Measurements from ENCODE around the gene LCK.

The LCK gene

DNA sequence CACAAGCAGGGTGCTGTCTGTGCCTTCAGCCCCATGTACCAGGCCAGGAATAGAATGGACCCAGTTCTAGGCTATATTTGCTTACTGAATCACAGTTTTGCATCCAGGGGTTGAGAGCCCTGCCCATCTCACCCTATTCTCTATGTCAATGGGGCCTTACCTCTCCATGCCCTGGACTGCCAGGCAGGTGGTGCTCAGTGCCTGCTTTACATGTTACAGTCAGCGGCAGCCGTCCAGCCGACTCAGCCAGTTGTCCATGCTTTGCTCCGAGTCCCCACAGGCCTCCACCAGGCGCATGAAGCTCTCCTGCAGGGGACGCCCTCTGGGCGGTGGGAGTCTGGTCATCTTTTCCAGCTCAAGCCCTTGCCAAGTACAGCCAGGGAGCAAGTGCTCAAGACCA is 16.3 kb upstream of the LCK start:
- H3K27ac ChIP-seq (ENCODE audit: extremely low read depth, low read depth, low read length) = no peak overlapping the region
- CTCF ChIA-PET = no interaction called here
- H3K36me3 ChIP-seq (ENCODE audit: control insufficient read depth in 2 of 2, insufficient read depth in 1 of 2, low read length in 2 of 2) = peaks cover 8 to 37% of the 10 kb centered on the region in 2 experiments; a peak in 2 of 3 replicates

DNA sequence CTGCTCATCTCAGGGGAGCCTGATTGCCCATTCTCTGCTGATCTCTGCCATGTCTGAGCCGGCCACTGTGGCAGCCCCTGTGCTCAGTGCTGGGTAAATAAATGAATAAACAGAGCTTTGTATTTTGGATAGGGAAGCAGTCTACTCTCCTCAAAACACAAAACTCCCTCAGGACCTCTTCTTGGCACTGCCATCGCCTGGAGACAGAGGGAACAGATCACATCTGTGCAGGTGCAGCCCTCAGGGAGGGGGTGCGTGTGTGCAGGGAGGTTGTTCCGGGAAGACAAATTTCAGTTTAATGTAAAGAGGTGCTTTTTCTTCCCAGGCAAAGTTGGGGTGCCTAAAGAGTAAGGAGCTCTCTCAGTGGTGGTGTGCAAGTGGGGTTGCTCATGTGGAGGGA is 11.7 kb upstream of the LCK start:
- H3K36me3 ChIP-seq (ENCODE audit: control insufficient read depth in 2 of 2, insufficient read depth in 1 of 2, low read length in 2 of 2) = peaks cover 0 to 6% of the 10 kb centered on the region in 2 experiments; a peak in 1 of 3 replicates
- TF ChIP-seq ZNF350 (tag by site-specific recombination; IDR thresholded peaks at IDR 0.05) (no peak), ZNF302 (tag by site-specific recombination; IDR thresholded peaks at IDR 0.05; ENCODE audit: low read depth) (no peak), ZNF501 (tag by site-specific recombination; IDR thresholded peaks at IDR 0.05) (no peak), ZNF138 (tag by site-specific recombination; IDR thresholded peaks at IDR 0.05; ENCODE audit: borderline replicate concordance) (no peak), ZBTB21 (tag by site-specific recombination; IDR thresholded peaks at IDR 0.05) (no peak)
- TF ChIP-seq, protein P1, sequence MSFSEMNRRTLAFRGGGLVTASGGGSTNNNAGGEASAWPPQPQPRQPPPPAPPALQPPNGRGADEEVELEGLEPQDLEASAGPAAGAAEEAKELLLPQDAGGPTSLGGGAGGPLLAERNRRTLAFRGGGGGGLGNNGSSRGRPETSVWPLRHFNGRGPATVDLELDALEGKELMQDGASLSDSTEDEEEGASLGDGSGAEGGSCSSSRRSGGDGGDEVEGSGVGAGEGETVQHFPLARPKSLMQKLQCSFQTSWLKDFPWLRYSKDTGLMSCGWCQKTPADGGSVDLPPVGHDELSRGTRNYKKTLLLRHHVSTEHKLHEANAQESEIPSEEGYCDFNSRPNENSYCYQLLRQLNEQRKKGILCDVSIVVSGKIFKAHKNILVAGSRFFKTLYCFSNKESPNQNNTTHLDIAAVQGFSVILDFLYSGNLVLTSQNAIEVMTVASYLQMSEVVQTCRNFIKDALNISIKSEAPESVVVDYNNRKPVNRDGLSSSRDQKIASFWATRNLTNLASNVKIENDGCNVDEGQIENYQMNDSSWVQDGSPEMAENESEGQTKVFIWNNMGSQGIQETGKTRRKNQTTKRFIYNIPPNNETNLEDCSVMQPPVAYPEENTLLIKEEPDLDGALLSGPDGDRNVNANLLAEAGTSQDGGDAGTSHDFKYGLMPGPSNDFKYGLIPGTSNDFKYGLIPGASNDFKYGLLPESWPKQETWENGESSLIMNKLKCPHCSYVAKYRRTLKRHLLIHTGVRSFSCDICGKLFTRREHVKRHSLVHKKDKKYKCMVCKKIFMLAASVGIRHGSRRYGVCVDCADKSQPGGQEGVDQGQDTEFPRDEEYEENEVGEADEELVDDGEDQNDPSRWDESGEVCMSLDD (tag by site-specific recombination; IDR thresholded peaks at IDR 0.05) = no peak
- TF ChIP-seq, protein P2, sequence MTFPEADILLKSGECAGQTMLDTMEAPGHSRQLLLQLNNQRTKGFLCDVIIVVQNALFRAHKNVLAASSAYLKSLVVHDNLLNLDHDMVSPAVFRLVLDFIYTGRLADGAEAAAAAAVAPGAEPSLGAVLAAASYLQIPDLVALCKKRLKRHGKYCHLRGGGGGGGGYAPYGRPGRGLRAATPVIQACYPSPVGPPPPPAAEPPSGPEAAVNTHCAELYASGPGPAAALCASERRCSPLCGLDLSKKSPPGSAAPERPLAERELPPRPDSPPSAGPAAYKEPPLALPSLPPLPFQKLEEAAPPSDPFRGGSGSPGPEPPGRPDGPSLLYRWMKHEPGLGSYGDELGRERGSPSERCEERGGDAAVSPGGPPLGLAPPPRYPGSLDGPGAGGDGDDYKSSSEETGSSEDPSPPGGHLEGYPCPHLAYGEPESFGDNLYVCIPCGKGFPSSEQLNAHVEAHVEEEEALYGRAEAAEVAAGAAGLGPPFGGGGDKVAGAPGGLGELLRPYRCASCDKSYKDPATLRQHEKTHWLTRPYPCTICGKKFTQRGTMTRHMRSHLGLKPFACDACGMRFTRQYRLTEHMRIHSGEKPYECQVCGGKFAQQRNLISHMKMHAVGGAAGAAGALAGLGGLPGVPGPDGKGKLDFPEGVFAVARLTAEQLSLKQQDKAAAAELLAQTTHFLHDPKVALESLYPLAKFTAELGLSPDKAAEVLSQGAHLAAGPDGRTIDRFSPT (tag by site-specific recombination; IDR thresholded peaks at IDR 0.05) = no peak
- ChIA-PET CTCF (interaction anchor here (0.6 to 5.9 kb wide), 4 partner anchors 9 to 237 kb away, joined by 3 to 33 read pairs (median 6); partner anchors contain the start of gene FAM167B), POLR2A (interaction anchor here (0.6 kb wide), 1 partner anchor 59 kb away, joined by 4 read pairs; no protein-coding TSS in a partner anchor)
- H3K4me3 ChIP-seq (ENCODE audit: low read depth, low read length) = no peak overlapping the region
- H3K4me1 ChIP-seq (ENCODE audit: control insufficient read depth, insufficient read depth, low read length) = no peaks in the 10 kb centered on the region
- H3K9me3 ChIP-seq (ENCODE audit: control insufficient read depth, insufficient read depth, low read depth, low read length) = no peaks in the 10 kb centered on the region
- H3K27ac ChIP-seq (ENCODE audit: extremely low read depth, low read depth, low read length) = no peak overlapping the region

More for the DNA sequence above, 16.3 kb upstream of the LCK start:
- Histone ChIP-seq H3K4me3 (ENCODE audit: low read depth, low read length) (no peak overlapping the region), H3K9me3 (ENCODE audit: control insufficient read depth, insufficient read depth, low read depth, low read length) (no peaks in the 10 kb centered on the region), H3K4me1 (ENCODE audit: control insufficient read depth, insufficient read depth, low read length) (no peaks in the 10 kb centered on the region)
- TF ChIP-seq BCL11A (tag by site-specific recombination; IDR thresholded peaks at IDR 0.05; ENCODE audit: low read depth) = no peak
- TF ChIP-seq, protein P3, sequence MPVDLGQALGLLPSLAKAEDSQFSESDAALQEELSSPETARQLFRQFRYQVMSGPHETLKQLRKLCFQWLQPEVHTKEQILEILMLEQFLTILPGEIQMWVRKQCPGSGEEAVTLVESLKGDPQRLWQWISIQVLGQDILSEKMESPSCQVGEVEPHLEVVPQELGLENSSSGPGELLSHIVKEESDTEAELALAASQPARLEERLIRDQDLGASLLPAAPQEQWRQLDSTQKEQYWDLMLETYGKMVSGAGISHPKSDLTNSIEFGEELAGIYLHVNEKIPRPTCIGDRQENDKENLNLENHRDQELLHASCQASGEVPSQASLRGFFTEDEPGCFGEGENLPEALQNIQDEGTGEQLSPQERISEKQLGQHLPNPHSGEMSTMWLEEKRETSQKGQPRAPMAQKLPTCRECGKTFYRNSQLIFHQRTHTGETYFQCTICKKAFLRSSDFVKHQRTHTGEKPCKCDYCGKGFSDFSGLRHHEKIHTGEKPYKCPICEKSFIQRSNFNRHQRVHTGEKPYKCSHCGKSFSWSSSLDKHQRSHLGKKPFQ (tag by site-specific recombination; IDR thresholded peaks at IDR 0.05) = no peak
- no peak for TF ChIP-seq ZNF2 (tag by site-specific recombination; IDR thresholded peaks at IDR 0.05)
- no peak for TF ChIP-seq RBAK (tag by site-specific recombination; IDR thresholded peaks at IDR 0.05)
- TF ChIP-seq PRDM1 (tag by site-specific recombination; IDR thresholded peaks at IDR 0.05) = no peak
- no peak for TF ChIP-seq ZNF132 (tag by site-specific recombination; IDR thresholded peaks at IDR 0.05; ENCODE audit: borderline replicate concordance)
- no peak for TF ChIP-seq ZNF777 (tag by site-specific recombination; IDR thresholded peaks at IDR 0.05; ENCODE audit: borderline replicate concordance)
- no peak for TF ChIP-seq ZNF133 (tag by site-specific recombination; IDR thresholded peaks at IDR 0.05)
- no peak for TF ChIP-seq ZNF292 (tag by site-specific recombination; IDR thresholded peaks at IDR 0.05; ENCODE audit: borderline replicate concordance, low read depth)
- TF ChIP-seq, protein P4, sequence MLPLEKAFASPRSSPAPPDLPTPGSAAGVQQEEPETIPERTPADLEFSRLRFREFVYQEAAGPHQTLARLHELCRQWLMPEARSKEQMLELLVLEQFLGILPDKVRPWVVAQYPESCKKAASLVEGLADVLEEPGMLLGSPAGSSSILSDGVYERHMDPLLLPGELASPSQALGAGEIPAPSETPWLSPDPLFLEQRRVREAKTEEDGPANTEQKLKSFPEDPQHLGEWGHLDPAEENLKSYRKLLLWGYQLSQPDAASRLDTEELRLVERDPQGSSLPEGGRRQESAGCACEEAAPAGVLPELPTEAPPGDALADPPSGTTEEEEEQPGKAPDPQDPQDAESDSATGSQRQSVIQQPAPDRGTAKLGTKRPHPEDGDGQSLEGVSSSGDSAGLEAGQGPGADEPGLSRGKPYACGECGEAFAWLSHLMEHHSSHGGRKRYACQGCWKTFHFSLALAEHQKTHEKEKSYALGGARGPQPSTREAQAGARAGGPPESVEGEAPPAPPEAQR (tag by site-specific recombination; IDR thresholded peaks at IDR 0.05) = no peak
- TF ChIP-seq, protein P5, sequence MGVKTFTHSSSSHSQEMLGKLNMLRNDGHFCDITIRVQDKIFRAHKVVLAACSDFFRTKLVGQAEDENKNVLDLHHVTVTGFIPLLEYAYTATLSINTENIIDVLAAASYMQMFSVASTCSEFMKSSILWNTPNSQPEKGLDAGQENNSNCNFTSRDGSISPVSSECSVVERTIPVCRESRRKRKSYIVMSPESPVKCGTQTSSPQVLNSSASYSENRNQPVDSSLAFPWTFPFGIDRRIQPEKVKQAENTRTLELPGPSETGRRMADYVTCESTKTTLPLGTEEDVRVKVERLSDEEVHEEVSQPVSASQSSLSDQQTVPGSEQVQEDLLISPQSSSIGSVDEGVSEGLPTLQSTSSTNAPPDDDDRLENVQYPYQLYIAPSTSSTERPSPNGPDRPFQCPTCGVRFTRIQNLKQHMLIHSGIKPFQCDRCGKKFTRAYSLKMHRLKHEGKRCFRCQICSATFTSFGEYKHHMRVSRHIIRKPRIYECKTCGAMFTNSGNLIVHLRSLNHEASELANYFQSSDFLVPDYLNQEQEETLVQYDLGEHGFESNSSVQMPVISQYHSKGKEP (tag by site-specific recombination; IDR thresholded peaks at IDR 0.05) = no peak
- TF ChIP-seq YY1 (tag by site-specific recombination; IDR thresholded peaks at IDR 0.05) = no peak
- TF ChIP-seq YY2 (tag by site-specific recombination; IDR thresholded peaks at IDR 0.05) = no peak
- no peak for TF ChIP-seq ZNF596 (tag by site-specific recombination; IDR thresholded peaks at IDR 0.05)
- TF ChIP-seq MZF1 (tag by site-specific recombination; IDR thresholded peaks at IDR 0.05; ENCODE audit: borderline replicate concordance) = no peak
- POLR2A ChIA-PET = no interaction called here
